ENCODE measurements around the gene TMPRSS6.

DNA sequence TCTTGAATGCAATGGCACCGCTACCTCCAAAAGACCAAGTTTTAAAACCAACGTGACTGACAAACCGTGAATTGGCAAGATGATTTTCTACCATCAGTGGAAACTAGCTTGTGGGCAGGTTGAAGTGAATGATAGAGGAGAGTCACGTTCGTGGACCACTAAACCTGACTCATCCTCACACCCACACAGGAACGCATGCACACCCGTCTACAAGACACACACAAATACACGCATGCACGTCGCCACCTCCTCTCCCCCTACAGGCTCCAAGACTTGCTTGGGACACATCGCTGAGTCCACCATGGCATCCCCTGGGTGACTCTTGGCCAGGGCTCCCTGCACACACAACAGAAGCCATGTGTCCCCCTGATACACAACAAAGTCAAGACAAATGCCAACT lies 14.4 kb downstream of the TMPRSS6 start:
- TF ChIP-seq, protein P1, sequence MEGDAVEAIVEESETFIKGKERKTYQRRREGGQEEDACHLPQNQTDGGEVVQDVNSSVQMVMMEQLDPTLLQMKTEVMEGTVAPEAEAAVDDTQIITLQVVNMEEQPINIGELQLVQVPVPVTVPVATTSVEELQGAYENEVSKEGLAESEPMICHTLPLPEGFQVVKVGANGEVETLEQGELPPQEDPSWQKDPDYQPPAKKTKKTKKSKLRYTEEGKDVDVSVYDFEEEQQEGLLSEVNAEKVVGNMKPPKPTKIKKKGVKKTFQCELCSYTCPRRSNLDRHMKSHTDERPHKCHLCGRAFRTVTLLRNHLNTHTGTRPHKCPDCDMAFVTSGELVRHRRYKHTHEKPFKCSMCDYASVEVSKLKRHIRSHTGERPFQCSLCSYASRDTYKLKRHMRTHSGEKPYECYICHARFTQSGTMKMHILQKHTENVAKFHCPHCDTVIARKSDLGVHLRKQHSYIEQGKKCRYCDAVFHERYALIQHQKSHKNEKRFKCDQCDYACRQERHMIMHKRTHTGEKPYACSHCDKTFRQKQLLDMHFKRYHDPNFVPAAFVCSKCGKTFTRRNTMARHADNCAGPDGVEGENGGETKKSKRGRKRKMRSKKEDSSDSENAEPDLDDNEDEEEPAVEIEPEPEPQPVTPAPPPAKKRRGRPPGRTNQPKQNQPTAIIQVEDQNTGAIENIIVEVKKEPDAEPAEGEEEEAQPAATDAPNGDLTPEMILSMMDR (IDR thresholded peaks at IDR 0.05): no peak
- TF ChIP-seq POLR2A (IDR thresholded peaks at IDR 0.05) (no peak), EP300 (IDR thresholded peaks at IDR 0.05; ENCODE audit: low read depth) (no peak), POLR2AphosphoS5 (IDR thresholded peaks at IDR 0.05) (no peak)

All from transverse colon (tissue), 4 donors.